Ishikawa (cell line): ENCODE results near the gene CMSS1.

Experiments
- CEBPB ChIP-seq: IDR thresholded peaks from 2 replicates; pipeline ENCODE4 v1.6.1; 2012
- CREB1 ChIP-seq: IDR thresholded peaks from 2 replicates; pipeline ENCODE4 v1.6.1; 2012; ENCODE audit warnings: low read depth
- EGR1 ChIP-seq: IDR thresholded peaks from 2 replicates; pipeline ENCODE4 v1.6.1; 2012
- EP300 ChIP-seq: IDR thresholded peaks from 2 replicates; pipeline ENCODE4 v1.6.1; 2012; ENCODE audit warnings: borderline replicate concordance
- FOXM1 ChIP-seq: IDR thresholded peaks from 2 replicates; pipeline ENCODE4 v1.6.1; 2012; ENCODE audit warnings: low read depth, borderline replicate concordance
- NFIC ChIP-seq: IDR thresholded peaks from 2 replicates; pipeline ENCODE4 v1.6.1; 2012
- RAD21 ChIP-seq: IDR thresholded peaks from 2 replicates; pipeline ENCODE4 v1.6.1; 2012; ENCODE audit warnings: low read depth
- REST ChIP-seq: IDR thresholded peaks from 2 replicates; pipeline ENCODE4 v1.6.1; 2012; ENCODE audit warnings: low read depth, mild to moderate bottlenecking
- TAF1 ChIP-seq: IDR thresholded peaks from 2 replicates; pipeline ENCODE4 v1.6.1; 2012; ENCODE audit warnings: low read depth, mild to moderate bottlenecking
- TCF12 ChIP-seq: IDR thresholded peaks from 2 replicates; pipeline ENCODE4 v1.6.1; 2012; ENCODE audit warnings: low read depth
- TEAD4 ChIP-seq: IDR thresholded peaks from 2 replicates; pipeline ENCODE4 v1.6.1; 2012
- YY1 ChIP-seq: IDR thresholded peaks from 2 replicates; pipeline ENCODE4 v1.6.1; 2012; ENCODE audit warnings: low read depth
- ZBTB7A ChIP-seq: IDR thresholded peaks from 2 replicates; pipeline ENCODE4 v1.6.1; 2012; ENCODE audit warnings: low read depth
- TF ChIP-seq, protein P1 (sequence below): IDR thresholded peaks from 2 replicates; pipeline ENCODE4 v1.6.1; 2012
- TF ChIP-seq, protein P2 (sequence below): IDR thresholded peaks from 2 replicates; pipeline ENCODE4 v1.6.1; 2012

The CMSS1 gene

GRCh38 chr3:99818818-99819217, 1.2 kb downstream of the CMSS1 start:
- TF ChIP-seq EP300, result no peak
- TF ChIP-seq CREB1, result no peak
- no peak for TF ChIP-seq CEBPB
- no peak for TF ChIP-seq YY1
- no peak for TF ChIP-seq EGR1
- TF ChIP-seq REST, result no peak
- TF ChIP-seq ZBTB7A, result no peak
- TF ChIP-seq TAF1, result no peak
- TF ChIP-seq NFIC, result no peak
- no peak for TF ChIP-seq TEAD4
- no peak for TF ChIP-seq FOXM1
- TF ChIP-seq, protein P1, sequence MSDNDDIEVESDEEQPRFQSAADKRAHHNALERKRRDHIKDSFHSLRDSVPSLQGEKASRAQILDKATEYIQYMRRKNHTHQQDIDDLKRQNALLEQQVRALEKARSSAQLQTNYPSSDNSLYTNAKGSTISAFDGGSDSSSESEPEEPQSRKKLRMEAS, result no peak
- no peak for TF ChIP-seq RAD21
- no peak for TF ChIP-seq TCF12
- TF ChIP-seq, protein P2, sequence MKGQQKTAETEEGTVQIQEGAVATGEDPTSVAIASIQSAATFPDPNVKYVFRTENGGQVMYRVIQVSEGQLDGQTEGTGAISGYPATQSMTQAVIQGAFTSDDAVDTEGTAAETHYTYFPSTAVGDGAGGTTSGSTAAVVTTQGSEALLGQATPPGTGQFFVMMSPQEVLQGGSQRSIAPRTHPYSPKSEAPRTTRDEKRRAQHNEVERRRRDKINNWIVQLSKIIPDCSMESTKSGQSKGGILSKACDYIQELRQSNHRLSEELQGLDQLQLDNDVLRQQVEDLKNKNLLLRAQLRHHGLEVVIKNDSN, result no peak

DNA sequence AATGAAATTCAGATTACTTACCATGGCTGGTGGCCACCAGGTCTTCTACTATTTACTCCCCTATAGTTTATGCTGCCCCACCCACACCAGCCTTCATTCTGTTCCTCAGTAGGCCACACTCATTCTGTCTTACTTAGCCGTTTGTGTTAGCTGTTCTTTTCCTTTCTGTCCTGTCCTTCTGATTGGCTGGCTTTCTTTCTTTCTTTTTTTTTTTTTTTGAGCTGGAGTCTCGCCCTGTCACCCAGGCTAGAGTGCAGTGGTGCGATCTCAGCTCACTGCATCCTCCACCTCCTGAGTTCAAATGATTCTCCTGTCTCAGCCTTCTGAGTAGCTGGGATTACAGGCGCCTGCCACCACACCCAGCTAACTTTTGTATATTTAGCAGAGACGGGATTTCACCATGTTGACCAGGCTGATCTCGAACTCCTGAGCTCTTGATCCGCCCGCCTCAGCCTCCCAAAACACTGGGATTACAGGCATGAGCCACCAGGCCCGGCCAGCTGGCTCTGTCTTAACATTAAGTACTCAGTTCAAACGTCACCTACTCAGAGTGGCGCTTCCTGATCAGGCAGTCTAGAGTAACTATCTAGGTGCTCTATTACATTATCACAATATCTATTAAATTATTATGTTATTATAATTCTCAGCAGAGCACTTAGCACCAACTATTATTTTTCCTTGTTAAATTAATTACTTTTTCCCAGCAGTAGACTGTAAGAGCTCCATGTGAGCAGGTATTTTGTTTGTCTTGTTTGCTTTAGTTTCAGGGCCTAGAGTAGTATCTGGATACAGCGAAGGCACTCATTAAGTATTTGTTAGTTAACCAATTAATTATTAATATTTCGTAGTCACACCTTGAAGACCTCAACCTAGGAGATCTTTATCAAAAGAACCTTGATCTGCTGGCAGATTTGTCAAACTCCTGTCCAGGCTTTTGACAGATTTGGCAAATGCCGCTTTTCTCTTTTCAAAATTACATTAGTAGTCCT, 6.4 kb downstream of the CMSS1 start:
- TF ChIP-seq TEAD4, result no peak
- no peak for TF ChIP-seq TAF1
- TF ChIP-seq EGR1, result no peak
- TF ChIP-seq YY1, result no peak
- TF ChIP-seq, protein P1, result no peak
- no peak for TF ChIP-seq TCF12
- TF ChIP-seq EP300, result no peak
- no peak for TF ChIP-seq FOXM1
- no peak for TF ChIP-seq REST
- no peak for TF ChIP-seq CEBPB
- TF ChIP-seq ZBTB7A, result no peak
- TF ChIP-seq NFIC, result no peak
- TF ChIP-seq, protein P2, result no peak
- no peak for TF ChIP-seq RAD21
- TF ChIP-seq CREB1, result no peak

DNA sequence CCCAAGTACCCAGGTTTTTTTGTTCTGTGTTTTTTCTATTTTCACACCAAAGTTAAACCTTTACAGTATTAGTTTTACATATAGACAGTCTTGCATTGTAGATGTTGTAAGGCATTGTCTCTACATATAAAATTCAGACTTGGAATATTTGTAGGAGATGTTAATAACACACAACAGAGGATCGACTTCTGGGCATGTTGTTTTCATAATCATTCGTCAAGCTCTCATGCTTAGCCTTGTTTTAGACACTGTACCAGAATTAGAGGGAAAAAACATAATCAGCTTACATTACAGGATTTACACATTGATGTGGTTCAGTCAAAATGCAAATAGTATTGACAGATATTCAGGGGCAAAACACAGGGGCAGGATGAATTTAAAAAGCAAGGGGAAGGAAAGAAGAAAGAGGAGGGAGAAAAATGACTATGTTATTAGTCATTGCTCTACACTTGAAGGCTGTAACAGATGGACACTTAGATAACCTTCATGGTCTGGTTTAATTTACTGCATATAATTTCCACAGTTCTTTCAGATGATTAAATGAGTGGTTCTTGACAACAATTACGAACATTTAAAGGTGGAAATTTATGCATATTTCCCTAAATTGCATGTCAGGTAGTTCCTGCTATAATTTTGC, 7.5 kb downstream of the CMSS1 start:
- TF ChIP-seq EP300 (no peak), NFIC (no peak), CEBPB (no peak), YY1 (no peak), TAF1 (no peak), CREB1 (no peak), TEAD4 (no peak), TCF12 (no peak), FOXM1 (no peak), ZBTB7A (no peak), RAD21 (no peak), REST (no peak), EGR1 (no peak)
- TF ChIP-seq, protein P2, result no peak
- TF ChIP-seq, protein P1, result no peak
